Myocyte (in vitro differentiated cells): ENCODE measurements around the gene SUGP1. TPM values are rescaled to one million over a fixed set of nuclear protein-coding genes. Genes with fewer than 3 reads are reported as not detected.
"Not testable (repeated sequence)": the region's sequence is repeated elsewhere in the genome, so short reads cannot be mapped to it uniquely, and the experiment has no call there.

Experiments
- DNase-seq: peaks from one replicate; pipeline ENCODE4 v3.0.0-alpha.2; 2012; ENCODE audit warnings: low read depth
- total RNA-seq: library from RNA; depleted of rRNA; stranded (reverse); fragments of >200 nt; gene quantifications from 2 replicates; pipeline ENCODE4 v1.2.3, GENCODE V29; 2014

The SUGP1 gene
- total RNA-seq, 1 donor from 2014 or later: 36.4 TPM

DNA sequence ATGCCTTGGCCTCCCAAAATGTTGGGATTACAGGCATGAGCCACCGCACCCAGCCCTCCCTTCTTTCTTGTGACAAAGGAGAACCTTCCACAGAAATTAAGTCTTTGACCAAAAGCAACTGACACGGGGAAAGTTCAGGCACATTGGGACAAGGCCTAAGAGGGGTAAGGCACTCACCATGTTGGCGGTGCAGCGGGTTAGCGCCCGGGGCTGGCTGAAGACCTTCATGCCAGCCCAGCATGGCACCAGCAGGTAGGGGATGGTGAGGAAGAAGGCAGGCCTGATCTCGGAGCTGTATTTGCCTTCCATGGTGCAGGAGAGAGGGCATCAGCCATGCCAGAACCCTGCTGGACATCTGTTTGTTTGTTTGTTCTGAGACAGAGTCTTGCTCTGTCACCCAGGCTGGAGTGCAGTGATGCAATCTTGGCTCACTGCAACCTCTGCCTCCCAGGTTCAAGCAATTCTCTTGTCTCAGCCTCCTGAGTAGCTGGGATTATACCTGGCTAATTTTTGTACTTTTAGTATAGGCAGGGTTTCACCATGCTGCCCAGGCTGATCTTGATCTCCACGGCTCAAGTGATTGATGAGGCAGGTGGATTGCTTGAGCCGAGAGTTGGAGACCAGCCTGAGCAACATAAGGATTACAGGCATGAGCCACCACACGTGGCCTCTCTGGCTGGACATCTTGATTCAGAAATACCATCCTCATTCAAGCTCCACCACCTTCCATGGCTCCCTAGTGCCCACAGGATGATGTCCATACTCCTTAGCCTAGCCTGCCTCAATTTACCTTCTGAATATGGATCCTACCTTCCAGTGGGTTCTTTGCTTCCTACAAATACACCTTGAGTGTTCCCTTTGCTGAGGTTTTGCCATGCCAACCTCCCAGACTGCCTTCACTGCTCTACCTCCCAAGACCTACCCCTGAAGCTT is 51.6 kb downstream of the SUGP1 start:
- no peak for DNase-seq

DNA sequence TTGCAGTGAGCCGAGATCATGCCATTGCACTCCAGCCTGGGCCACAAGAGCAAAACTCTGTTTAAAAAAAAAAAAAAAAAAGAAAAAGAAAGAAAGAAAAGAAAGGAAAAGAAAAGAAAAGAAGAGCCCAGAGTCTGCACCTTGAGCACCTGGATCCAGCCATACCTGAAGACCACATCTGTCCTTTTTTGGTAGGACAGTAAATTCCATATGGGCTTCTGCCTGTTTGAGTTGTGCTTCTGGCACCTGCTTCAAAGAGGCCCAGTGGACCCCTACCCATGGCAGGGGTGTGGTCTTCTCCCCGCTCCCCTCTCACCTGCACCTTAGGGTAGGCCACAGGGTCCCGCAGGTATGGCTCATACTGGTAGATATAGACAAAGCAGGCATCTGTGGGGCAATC is 53.0 kb downstream of the SUGP1 start:
- no peak for DNase-seq

DNA sequence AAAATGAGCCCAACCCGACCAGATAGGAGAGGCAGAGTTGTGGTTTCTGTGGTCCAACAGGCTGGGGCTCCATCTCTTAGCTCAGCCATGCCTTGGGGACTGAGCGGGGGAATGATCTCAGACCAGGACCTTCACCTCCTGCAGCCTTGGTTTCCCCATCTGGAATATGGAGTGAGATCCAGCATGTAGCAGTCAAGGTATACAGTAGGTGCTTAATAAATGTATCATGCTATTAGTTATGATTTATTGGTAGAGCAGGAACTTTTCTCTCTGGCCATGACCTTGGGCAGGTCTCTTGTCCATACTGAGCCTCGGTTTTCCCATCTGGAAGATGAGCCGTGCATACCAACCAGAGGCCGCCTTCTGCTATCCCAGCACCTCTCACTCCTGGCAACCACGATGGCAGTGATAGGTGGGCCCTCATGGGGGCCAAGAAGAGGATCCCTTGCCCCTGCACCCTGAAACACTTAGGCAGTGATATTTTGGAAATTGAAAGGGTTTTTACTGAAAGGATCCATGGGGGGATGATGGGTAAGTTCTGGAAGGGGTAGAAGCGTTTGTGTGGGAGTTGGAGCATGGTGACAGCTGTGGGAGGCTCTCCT is 56.3 kb downstream of the SUGP1 start:
- no peak for DNase-seq

DNA sequence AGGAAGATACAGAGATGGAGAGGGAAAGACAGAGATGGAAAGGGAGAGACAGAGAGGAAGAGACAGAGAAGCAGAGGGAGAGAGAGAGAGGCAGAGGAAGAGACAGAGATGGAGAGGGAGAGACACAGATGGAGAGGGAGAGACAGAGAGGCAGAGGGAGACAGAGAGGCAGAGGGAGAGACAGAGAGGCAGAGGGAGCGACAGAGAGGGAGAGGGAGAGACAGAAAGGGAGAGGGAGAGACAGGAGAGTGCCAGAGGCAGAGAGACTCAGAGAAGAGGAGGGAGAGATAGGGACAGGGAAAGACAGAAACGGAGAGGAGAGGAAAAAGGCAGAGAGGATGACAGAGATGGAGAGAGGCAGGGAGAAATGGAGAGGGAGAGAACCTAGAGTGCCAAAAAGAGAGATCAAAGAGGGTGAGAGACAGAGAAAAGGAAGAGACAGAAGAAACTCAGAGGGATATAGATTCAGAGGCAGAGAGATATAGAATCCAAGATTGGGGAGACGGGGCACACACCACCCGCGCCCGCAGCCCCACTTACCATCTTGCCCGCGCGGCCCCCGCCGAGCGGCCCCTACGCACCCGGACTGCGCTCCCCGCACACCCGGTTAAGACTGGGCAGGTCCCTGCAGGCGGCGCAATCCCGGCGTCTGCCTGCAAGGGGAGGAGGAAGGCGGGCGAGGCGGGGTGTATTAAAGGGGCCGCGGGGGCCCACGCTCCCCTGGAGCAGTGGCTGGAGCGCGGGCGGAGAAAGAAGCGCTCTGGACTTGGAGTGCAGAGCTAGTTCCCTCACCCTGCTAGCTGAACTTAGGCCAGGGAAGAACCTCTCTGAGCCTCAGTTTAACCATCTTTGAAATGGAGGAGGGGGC is 57.9 kb downstream of the SUGP1 start:
- DNase-seq: no peak

DNA sequence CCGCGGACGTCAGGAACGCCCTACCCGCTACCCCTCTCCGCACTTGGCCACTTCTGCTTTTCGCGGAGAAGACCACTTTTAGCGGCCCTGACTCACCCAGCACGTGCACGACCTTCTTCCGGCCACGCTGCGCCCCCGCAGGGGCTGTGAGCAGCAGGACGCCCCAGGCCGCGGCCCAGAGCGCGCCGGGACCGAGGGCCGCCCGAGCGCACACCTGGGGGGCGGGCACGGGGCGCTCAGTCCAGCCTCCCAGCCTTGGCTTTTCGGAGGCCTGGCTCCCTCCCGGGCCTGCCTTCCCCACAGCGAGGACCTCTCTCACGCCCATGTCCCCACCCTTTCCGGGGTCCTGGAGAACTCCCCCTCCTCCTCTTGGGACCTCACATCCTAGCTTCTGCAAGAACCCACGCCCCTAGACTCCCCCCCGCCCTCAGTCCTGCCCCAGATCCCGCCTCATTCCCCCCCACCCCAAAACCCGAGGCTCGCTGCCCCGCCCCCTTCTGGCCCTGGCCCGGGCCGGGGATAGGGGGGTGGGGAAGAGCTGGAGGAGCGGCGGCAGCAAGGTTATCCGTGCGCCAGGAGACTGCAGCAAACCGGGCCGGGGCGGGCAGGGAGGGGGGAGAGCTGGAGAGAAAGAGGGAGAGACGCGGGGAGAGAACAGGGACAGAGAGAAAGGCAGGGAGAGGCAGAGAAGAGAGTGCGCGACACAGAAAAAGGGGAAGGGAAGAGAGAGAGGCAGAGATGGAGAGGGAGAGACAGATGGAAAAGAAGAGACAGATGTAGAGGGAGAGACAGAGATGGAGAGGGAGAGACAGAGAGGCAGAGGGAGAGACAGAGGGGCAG is 58.7 kb downstream of the SUGP1 start:
- DNase-seq: no peak

DNA sequence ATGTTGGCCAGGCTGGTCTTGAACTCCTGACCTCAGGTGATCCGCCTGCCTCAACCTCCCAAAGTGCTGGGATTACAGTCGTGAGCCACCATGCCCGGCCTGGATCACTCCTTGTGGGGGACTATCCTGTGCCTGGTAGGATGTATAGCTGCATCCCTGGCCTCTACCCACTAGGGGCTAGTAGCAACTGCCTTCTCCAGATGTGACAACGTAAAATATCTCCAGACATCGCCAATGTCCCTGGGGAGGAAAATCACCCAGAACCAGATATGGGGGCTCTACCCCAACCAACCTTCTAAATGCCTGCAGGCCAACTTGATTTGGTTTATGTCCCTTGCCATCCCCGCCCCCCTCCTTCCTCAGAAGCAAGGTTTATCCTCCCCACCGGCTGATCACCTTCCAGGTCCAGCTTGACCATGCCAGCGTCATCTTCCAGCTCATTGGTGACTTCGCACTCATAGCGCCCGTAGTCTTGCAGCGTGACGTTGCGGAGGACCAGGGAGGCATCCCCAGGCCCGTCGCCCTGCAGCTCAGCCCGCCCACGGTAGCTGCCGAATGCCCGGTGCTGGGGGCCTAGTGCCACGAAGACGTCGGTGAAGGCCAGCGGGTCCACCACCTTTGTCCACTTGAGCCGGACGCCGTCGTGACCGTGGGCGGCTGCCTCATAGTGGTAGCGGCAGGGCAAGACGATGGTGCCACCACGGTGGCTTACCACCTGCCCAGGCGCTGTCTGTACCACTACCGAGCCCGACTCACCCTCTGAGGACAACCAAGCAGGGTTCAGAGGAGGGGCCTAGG is 59.7 kb downstream of the SUGP1 start:
- no peak for DNase-seq

DNA sequence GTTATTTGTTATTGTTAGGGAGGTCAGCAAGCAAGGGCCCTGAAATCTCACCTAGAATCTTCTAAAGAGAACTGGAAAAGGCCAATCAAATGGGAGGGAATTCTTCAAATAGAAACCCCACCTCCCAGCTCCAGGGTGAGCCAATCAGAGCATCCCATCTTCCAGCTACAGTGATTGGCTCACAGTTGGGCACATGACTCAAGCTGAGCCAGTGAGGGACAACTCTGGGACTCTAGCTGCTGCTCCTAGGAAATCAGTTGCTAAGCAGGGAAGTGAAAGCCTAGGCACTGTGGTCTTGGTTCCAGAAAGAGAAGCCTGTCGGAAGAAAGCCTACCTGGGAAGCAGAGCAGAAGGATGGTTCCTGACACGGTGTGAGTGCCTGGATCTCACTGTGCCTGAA is 60.6 kb downstream of the SUGP1 start:
- DNase-seq: no peak

DNA sequence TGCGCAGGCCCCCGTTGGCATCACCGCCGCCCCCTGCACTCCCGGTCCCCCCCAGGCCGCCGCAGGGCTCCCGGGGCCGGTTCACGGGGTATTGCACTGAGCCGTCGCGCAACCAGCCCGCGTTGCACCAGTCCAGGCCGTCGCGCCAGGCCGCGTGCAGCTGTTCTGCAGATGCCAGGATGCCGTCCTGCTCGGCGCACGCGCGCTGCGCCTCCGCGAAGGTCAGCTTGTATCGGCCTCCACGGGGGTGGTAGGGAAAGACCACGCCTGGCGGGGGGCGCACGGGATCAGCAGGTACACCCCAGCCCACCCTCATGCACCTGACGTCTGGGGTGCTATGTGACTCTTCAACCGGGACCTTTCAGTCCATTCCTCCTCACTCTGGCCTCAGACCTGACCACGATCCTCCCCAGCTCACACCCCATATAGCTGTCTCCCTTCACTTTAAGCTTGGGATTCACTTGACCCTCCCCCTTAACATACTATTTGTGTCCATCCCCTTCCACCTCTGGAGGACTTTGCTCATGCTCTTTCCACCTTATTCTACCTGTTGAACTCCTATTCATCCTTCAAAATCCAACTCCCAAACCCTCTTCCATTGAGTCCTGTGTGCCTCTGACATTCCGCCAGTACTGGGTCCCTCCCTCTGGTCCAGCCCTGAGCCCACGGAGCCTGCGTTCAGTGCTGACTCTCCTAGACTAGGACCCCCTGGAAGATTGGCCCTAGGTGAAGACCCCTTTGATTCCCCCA is 61.5 kb downstream of the SUGP1 start:
- DNase-seq: no peak

DNA sequence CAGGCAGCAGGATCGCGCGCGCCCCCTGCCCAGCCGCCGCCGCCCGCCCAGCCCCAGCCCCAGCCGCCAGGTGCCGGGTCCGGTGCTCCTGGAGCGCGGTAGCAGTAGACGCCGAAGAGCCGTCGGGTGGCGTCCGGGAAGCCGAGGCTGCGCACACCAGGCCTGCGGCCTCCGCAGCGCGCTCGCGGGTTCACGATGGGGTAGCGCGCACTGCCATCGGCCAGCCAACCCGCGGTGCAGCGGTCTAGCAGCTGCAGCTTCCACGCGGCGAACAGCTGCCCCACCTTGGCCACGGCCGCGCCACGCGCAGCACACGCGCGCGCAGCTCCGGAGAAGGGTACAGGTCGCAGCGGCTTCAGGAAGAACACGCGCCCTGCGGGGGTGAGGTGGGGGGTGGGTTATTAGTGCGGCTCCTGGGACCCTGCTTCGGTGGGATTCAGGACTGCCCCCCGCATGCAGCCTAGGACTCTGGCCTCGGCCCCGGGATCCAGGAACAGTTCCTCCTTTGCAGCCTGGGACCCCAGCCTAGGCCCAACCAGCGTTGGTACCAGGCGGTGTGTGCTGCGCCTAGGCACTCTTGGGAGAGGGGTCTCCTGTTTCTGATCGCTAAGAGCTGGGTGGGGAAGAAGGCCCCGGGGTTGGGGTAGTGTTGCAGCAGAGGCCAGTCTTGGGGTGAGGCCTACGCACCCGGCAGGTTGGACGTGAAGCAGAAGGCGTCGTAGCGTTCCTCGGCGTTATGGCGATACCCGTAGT is 62.3 kb downstream of the SUGP1 start:
- no peak for DNase-seq

DNA sequence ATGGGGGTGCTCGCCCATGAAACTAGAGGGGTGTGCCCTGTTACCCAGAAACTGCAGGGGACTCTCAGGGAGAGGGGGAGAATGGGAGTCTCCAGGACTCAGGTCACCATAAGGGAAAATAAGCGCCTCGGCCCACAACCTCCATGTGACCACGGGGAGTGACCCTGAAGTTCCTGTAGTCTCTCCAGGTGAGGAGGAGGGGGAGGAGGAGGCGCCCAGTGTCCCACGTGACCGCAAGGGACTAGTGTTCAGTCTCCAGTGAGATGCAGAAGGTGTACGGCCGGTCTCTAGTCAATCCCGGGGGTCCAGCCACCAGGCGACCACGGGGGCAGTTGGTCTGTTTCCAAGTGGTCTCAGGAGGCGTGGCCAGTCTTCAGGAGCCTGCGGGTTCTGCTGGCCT is 63.2 kb downstream of the SUGP1 start:
- DNase-seq: no peak

DNA sequence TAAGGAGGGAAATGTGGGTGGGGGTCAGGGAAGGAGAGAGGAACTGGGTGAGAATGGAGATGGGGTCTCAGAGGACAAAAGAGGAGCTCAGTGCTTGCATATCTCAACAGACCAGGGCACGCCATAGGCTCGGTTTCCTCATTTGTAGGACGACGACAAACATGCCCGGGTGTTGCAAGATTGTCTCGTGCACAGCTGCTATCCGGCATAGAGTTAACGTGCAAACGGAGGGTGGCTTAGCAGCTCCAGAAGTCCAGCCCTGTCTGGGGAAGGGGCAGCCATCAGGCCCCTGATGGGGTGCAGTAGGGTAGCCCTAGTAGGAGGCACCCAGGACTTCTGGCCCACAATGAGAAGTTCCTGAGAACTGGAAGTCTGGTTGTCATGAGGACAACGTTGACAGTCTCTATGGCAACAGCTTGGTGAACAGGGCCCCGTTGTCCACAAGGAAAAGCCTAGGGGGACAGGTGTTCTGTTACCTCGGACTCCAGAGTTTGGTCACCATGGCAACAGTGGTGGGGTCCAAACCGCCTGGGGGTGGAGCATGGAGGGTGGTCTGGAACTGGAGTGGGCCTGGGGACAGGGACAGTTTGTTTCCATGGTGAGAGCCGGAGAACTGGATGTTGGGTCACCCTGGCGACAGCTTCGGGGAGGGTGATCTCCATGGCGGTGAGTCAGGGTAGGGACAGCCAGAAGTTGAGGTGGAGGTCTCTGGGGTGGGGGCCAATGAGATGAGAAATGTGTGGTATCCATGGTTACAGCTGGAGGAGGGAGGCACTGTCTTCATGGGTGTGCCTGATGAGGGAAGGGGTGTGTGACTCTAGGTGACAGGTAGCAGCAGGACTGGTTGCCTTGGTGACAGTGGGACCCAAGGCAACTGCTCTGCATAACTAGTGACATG is 64.0 kb downstream of the SUGP1 start:
- no peak for DNase-seq

DNA sequence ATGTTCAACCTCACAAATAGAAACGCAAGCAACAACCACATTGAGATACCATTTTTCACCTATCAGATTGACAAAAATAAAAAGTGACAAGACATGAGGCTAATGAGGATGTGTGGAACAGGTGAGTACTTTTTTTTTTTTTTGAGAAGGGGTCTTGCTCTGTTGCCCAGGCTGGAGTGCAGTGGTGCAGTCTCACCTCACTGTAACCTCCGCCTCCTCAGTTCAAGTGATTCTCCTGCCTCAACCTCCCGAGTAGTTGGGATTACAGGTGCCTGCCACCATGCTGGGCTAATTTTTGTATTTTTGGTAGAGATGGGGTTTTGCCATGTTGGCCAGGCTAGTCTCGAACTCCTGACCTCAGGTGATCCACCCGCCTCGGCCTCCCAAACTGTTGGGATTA is 66.9 kb downstream of the SUGP1 start:
- DNase-seq: not testable (repeated sequence)

DNA sequence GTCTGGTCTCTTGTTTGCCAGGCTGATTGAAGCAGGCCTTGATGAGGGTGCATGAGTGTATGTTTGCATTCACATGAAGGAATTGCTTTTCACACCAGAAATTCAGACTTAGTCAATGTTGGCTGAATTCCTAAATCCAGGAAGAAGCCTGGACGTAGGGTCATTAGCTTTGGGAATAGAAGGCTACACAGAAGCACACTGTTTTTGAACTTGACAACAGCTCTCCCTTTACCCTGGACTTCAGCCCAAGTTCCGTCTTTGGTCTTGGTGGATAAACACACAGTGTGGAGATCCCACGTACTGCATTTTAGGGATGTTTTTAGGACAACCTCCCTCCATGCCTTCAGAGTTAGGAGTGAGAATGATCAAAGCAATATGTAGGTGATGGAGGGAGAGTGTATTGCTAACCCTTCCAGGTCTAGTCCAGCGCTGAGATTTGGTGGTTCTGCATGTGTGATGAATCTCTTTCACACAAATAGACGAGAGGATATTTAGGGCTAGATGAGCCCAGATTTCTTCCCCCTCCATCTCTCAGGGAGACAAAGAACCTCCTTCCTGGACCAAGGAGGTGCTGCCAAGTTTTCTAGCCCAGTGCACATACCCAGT is 70.0 kb downstream of the SUGP1 start:
- no peak for DNase-seq

DNA sequence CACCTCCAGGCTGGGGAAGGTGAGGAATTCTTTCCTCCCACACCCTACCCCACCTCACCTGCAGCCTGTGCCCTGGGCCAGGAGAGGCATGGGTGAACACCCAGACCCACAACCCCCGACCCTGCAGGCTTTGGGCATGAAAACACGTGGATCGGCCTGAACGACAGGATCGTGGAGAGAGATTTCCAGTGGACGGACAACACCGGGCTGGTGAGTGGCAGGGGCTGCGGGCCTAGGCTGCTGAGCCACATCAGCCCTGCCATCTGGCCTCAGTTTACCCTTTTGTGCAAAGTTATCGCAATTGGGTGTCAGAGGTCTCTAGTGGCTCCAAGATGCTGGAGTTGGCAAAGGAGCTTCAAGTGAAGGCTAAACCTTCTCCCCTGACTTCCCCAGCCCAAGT is 79.8 kb downstream of the SUGP1 start:
- no peak for DNase-seq

DNA sequence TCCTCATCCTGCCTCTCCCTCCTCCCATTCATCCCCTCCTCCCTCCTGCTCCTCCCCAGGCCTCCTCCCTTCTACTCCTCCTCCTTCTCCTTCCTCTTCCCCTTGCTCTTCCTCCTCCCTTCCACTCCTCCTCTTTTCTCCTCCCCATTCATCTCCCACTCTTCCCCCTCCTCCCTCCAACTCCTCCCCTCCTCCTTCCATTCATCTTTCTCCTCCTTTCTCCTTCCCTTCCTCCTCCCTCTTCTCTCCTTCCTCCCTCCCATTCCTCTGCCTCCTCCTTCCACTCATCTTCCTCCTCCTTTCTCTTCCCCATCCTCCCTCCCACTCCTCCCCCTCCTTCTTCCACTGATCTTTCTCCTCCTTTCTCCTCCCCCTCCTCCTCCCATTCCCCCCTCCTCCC is 80.6 kb downstream of the SUGP1 start:
- no peak for DNase-seq

DNA sequence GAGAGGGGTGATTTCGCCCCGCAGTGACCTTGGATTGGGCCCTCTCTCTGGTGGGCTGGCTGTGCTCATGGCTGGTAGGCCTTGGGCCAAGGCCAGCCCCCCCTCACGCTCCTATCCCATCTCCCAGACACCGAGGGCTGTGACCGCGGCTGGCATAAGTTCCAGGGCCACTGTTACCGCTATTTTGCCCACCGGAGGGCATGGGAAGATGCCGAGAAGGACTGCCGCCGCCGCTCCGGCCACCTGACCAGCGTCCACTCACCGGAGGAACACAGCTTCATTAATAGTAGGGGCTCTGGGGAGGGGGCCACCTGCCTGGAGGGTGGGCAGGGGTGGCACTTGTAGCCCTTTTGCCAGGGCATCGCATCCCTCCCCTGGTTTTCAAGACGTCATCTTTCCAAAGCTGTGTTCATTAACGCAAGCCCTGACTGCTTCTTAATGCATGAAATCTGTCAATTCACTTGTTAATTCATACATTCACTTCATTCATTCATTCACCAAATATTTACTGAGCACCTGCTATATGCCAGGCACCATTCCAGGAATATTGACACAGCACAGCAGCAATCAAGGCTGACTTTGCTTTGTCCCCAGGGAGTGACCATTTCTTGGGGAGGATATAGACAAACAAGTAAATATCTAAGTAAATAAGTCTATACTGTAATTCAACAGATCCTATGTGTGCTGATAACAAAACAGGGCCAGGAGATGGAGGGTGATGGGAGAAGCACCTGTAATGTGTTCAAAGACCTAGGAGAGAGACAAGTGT is 82.0 kb downstream of the SUGP1 start:
- DNase-seq: no peak
